ENCODE data around the gene SYT1. TPM values are rescaled to one million over a fixed set of nuclear protein-coding genes. Genes with fewer than 3 reads are reported as not detected.
"Not testable (repeated sequence)": the region's sequence is repeated elsewhere in the genome, so short reads cannot be mapped to it uniquely, and the experiment has no call there.

SYT1 gene
- total RNA-seq, 1 experiment from 2014 or later: 80.9 TPM

- intact Hi-C loops (cut with micrococcal nuclease; ENCODE audit: unreplicated experiment): no loop called here
- ChIA-PET POLR2A (ENCODE audit: low non-redundant PET) (no interaction called here), CTCF (no interaction called here)
- BruUV-seq (replicated peaks): no TSS peak
- Histone ChIP-seq H3K4me1 (ENCODE audit: insufficient read depth, low read length, poor library complexity, severe bottlenecking) (no peaks in the 10 kb centered on the region), H3K27me3 (replicated peaks; ENCODE audit: insufficient read depth, low read depth, low read length, poor library complexity) (no peaks in the 10 kb centered on the region), H3K9me3 (ENCODE audit: low read depth, low read length, poor library complexity, severe bottlenecking) (no peaks in the 10 kb centered on the region), H3K36me3 (ENCODE audit: insufficient read depth, low read length, poor library complexity, severe bottlenecking) (no peaks in the 10 kb centered on the region), H3K27ac (ENCODE audit: low read depth, low read length, poor library complexity, severe bottlenecking) (no peak overlapping the region), H3K4me3 (ENCODE audit: low read depth, low read length, poor library complexity, severe bottlenecking) (no peak overlapping the region)
- DNase-seq (ENCODE audit: low spot score): no peak
- no peak for TF ChIP-seq EZH2 (IDR thresholded peaks at IDR 0.05; ENCODE audit: borderline replicate concordance, low read depth, low read length, poor library complexity, severe bottlenecking)
- no peak for TF ChIP-seq CTCF (conservative IDR thresholded peaks at IDR 0.05; ENCODE audit: low read depth, low read length)
Observed at GRCh38 chr12:78824918-78825317, 39.7 kb upstream of the SYT1 start.

GRCh38 chr12:78829690-78830089, 34.9 kb upstream of the SYT1 start:
- BruUV-seq (replicated peaks): no TSS peak
- no peak for DNase-seq (ENCODE audit: low spot score)
- Histone ChIP-seq H3K27ac (ENCODE audit: low read depth, low read length, poor library complexity, severe bottlenecking) (no peak overlapping the region), H3K9me3 (ENCODE audit: low read depth, low read length, poor library complexity, severe bottlenecking) (no peaks in the 10 kb centered on the region), H3K4me3 (ENCODE audit: low read depth, low read length, poor library complexity, severe bottlenecking) (no peak overlapping the region), H3K4me1 (ENCODE audit: insufficient read depth, low read length, poor library complexity, severe bottlenecking) (no peaks in the 10 kb centered on the region), H3K36me3 (ENCODE audit: insufficient read depth, low read length, poor library complexity, severe bottlenecking) (no peaks in the 10 kb centered on the region), H3K27me3 (replicated peaks; ENCODE audit: insufficient read depth, low read depth, low read length, poor library complexity) (no peaks in the 10 kb centered on the region)
- intact Hi-C loops (cut with micrococcal nuclease; ENCODE audit: unreplicated experiment): no loop called here
- TF ChIP-seq EZH2 (IDR thresholded peaks at IDR 0.05; ENCODE audit: borderline replicate concordance, low read depth, low read length, poor library complexity, severe bottlenecking) (no peak), CTCF (conservative IDR thresholded peaks at IDR 0.05; ENCODE audit: low read depth, low read length) (no peak)
- POLR2A ChIA-PET (ENCODE audit: low non-redundant PET): no interaction called here
- CTCF ChIA-PET: no interaction called here

- intact Hi-C loops (cut with micrococcal nuclease; ENCODE audit: unreplicated experiment): no loop called here
- ChIA-PET POLR2A (ENCODE audit: low non-redundant PET) (no interaction called here), CTCF (no interaction called here)
- Histone ChIP-seq H3K36me3 (ENCODE audit: insufficient read depth, low read length, poor library complexity, severe bottlenecking) (no peaks in the 10 kb centered on the region), H3K27me3 (replicated peaks; ENCODE audit: insufficient read depth, low read depth, low read length, poor library complexity) (no peaks in the 10 kb centered on the region), H3K27ac (ENCODE audit: low read depth, low read length, poor library complexity, severe bottlenecking) (no peak overlapping the region), H3K4me1 (ENCODE audit: insufficient read depth, low read length, poor library complexity, severe bottlenecking) (no peaks in the 10 kb centered on the region), H3K4me3 (ENCODE audit: low read depth, low read length, poor library complexity, severe bottlenecking) (no peak overlapping the region), H3K9me3 (ENCODE audit: low read depth, low read length, poor library complexity, severe bottlenecking) (no peaks in the 10 kb centered on the region)
- TF ChIP-seq CTCF (conservative IDR thresholded peaks at IDR 0.05; ENCODE audit: low read depth, low read length) (no peak), EZH2 (IDR thresholded peaks at IDR 0.05; ENCODE audit: borderline replicate concordance, low read depth, low read length, poor library complexity, severe bottlenecking) (no peak)
- no peak for DNase-seq (ENCODE audit: low spot score)
- no TSS peak for BruUV-seq (replicated peaks)
Observed at GRCh38 chr12:78835493-78835892, 29.1 kb upstream of the SYT1 start.

- POLR2A ChIA-PET (ENCODE audit: low non-redundant PET); H3K36me3 ChIP-seq (ENCODE audit: insufficient read depth, low read length, poor library complexity, severe bottlenecking); BruUV-seq (replicated peaks): not testable (repeated sequence)
Observed at GRCh38 chr12:78840518-78841019, 24.0 kb upstream of the SYT1 start.

More at GRCh38 chr12:78840518-78841019, 24.0 kb upstream of the SYT1 start:
- CTCF ChIA-PET; H3K27ac ChIP-seq (ENCODE audit: low read depth, low read length, poor library complexity, severe bottlenecking); H3K9me3 ChIP-seq (ENCODE audit: low read depth, low read length, poor library complexity, severe bottlenecking); H3K4me1 ChIP-seq (ENCODE audit: insufficient read depth, low read length, poor library complexity, severe bottlenecking); H3K4me3 ChIP-seq (ENCODE audit: low read depth, low read length, poor library complexity, severe bottlenecking); H3K27me3 ChIP-seq (replicated peaks; ENCODE audit: insufficient read depth, low read depth, low read length, poor library complexity); intact Hi-C loops (cut with micrococcal nuclease; ENCODE audit: unreplicated experiment); DNase-seq (ENCODE audit: low spot score): not testable (repeated sequence)

All from A673 (cell line).